Liver (tissue), 9 donors: Measurements from ENCODE around the gene RPLP2. TPM values are rescaled to one million over a fixed set of nuclear protein-coding genes. Genes with fewer than 3 reads are reported as not detected.

Experiments
- DNase-seq: peaks from one replicate; pipeline ENCODE4 v3.0.0-alpha.2; 2017; ENCODE audit warnings: low spot score
- H3K27ac ChIP-seq, 2 donors: one replicate each; pipeline ENCODE4 v1.7.0; 2013; ENCODE audit warnings: inconsistent platforms in 2 of 2, low read length in 2 of 2, control low read depth in 1 of 2, low read depth in 1 of 2, mild to moderate bottlenecking in 1 of 2
- H3K27me3 ChIP-seq, 4 donors: one replicate each; pipeline versions ENCODE4 v1.6.1 to v1.7.0; 2013; ENCODE audit warnings: low read length in 3 of 4, inconsistent platforms in 1 of 4, mild to moderate bottlenecking in 1 of 4, moderate library complexity in 1 of 4; ENCODE audit not compliant: control insufficient read depth in 4 of 4, insufficient read depth in 4 of 4
- H3K36me3 ChIP-seq, 4 donors: one replicate each; pipeline versions ENCODE4 v1.6.1 to v1.7.0; 2013; ENCODE audit warnings: low read length in 3 of 4, mild to moderate bottlenecking in 3 of 4, low read depth in 1 of 4, moderate library complexity in 1 of 4; ENCODE audit not compliant: control insufficient read depth in 4 of 4, insufficient read depth in 3 of 4
- H3K4me1 ChIP-seq, 4 donors: one replicate each; pipeline versions ENCODE4 v1.6.1 to v1.7.0; 2013; ENCODE audit warnings: low read length in 3 of 4, mild to moderate bottlenecking in 3 of 4, moderate library complexity in 1 of 4; ENCODE audit not compliant: control insufficient read depth in 4 of 4, insufficient read depth in 4 of 4
- H3K4me3 ChIP-seq, 3 donors: one replicate each; pipeline versions ENCODE4 v1.6.1 to v1.7.0; 2013; ENCODE audit warnings: low read length in 3 of 3, control low read depth in 1 of 3, low read depth in 1 of 3, mild to moderate bottlenecking in 1 of 3
- H3K9ac ChIP-seq, 2 donors: one replicate each; pipeline ENCODE4 v1.7.0; 2013; ENCODE audit warnings: low read length in 2 of 2, mild to moderate bottlenecking in 2 of 2, moderate library complexity in 2 of 2, control low read depth in 1 of 2, low read depth in 1 of 2
- H3K9me3 ChIP-seq, 4 donors: one replicate each; pipeline versions ENCODE4 v1.6.1 to v1.7.0; 2013; ENCODE audit warnings: low read length in 3 of 4; ENCODE audit not compliant: control insufficient read depth in 4 of 4
- EGR1 ChIP-seq, 2 donors: IDR thresholded peaks; 2 replicates each; pipeline ENCODE4 v1.6.1; 2016 to 2018; ENCODE audit warnings: antibody characterized with exemption in 2 of 2, low read depth in 2 of 2
- FOXA1 ChIP-seq: IDR thresholded peaks from 2 replicates; pipeline ENCODE4 v1.6.1; 2016; ENCODE audit warnings: antibody characterized with exemption
- FOXA2 ChIP-seq: IDR thresholded peaks from 2 replicates; pipeline ENCODE4 v1.6.1; 2016; ENCODE audit warnings: antibody characterized with exemption
- GABPA ChIP-seq, 2 donors: IDR thresholded peaks in 1 of 2; conservative IDR thresholded peaks in 1 of 2; 2 replicates each; pipeline ENCODE4 v1.6.1; 2016; ENCODE audit warnings: antibody characterized with exemption in 2 of 2, mild to moderate bottlenecking in 1 of 2, moderate library complexity in 1 of 2
- HNF4A ChIP-seq, 2 donors: conservative IDR thresholded peaks; 2 replicates each; pipeline ENCODE4 v1.6.1; 2016; ENCODE audit warnings: antibody characterized with exemption in 2 of 2, mild to moderate bottlenecking in 2 of 2
- HNF4G ChIP-seq: IDR thresholded peaks from 2 replicates; pipeline ENCODE4 v1.6.1; 2016; ENCODE audit warnings: antibody characterized with exemption
- JUND ChIP-seq, 2 donors: IDR thresholded peaks; 2 replicates each; pipeline ENCODE4 v1.6.1; 2016; ENCODE audit warnings: antibody characterized with exemption in 2 of 2
- NR2F2 ChIP-seq: IDR thresholded peaks from 2 replicates; pipeline ENCODE4 v1.6.1; 2016; ENCODE audit warnings: antibody characterized with exemption
- RAD21 ChIP-seq, 2 donors: IDR thresholded peaks; 2 replicates each; pipeline ENCODE4 v1.6.1; 2016; ENCODE audit warnings: antibody characterized with exemption in 2 of 2, mild to moderate bottlenecking in 2 of 2
- RXRA ChIP-seq, 2 donors: IDR thresholded peaks; 2 replicates each; pipeline ENCODE4 v1.6.1; 2017 to 2018; ENCODE audit warnings: antibody characterized with exemption in 2 of 2, mild to moderate bottlenecking in 1 of 2
- SP1 ChIP-seq: IDR thresholded peaks from 2 replicates; pipeline ENCODE4 v1.6.1; 2018; ENCODE audit warnings: antibody characterized with exemption, mild to moderate bottlenecking
- TAF1 ChIP-seq: conservative IDR thresholded peaks from 2 replicates; pipeline ENCODE4 v1.6.1; 2016; ENCODE audit warnings: antibody characterized with exemption, mild to moderate bottlenecking
- YY1 ChIP-seq: IDR thresholded peaks from 2 replicates; pipeline ENCODE4 v1.6.1; 2016; ENCODE audit warnings: antibody characterized with exemption, mild to moderate bottlenecking
- WGBS: extraction: QIAGEN DNeasy Blood & Tissue Kit; methylation state at CpG from one replicate; pipeline ENCODE4 v1.1.7; 2013; 5-methylcytosine and 5-hydroxymethylcytosine counted together
- polyA plus RNA-seq, 2 donors: library from polyadenylated mRNA; stranded (reverse) in 1 of 2; unstranded in 1 of 2; fragments of 200-250 nt in 1 of 2; fragments of >200 nt in 1 of 2; fragmentation: Nextera tagmentation in 1 of 2; extraction: Ambion mirVana in 1 of 2; gene quantifications; one replicate each; pipeline versions ENCODE4 v1.2.1 to v1.2.3, GENCODE V29; 2013 to 2015
- total RNA-seq, 2 donors: library from RNA; depleted of rRNA; stranded (reverse); fragments of >200 nt; gene quantifications; one replicate each; pipeline ENCODE4 v1.2.3, GENCODE V29; 2014
- TF ChIP-seq, protein P1 (sequence below): IDR thresholded peaks from 2 replicates; pipeline ENCODE4 v1.6.1; 2016; ENCODE audit warnings: antibody characterized with exemption
- TF ChIP-seq, protein P2 (sequence below): IDR thresholded peaks from 2 replicates; pipeline ENCODE4 v1.6.1; 2016; ENCODE audit warnings: antibody characterized with exemption
- TF ChIP-seq, protein P3 (sequence below): IDR thresholded peaks from 2 replicates; pipeline ENCODE4 v1.6.1; 2016; ENCODE audit warnings: antibody characterized with exemption
- TF ChIP-seq, protein P4 (sequence below): fragments of 150-350 bp; IDR thresholded peaks from 2 replicates; pipeline ENCODE4 v1.5.1; 2017; ENCODE audit warnings: improper control_type of control experiment, low read depth, low read length; ENCODE audit not compliant: missing input control
- TF ChIP-seq, protein P5 (sequence below): IDR thresholded peaks from 2 replicates; pipeline ENCODE4 v1.6.1; 2016; ENCODE audit warnings: antibody characterized with exemption, mild to moderate bottlenecking
- donor health status: healthy.
- donor health status: healthy.
- donor health status: healthy.
- donor health status: healthy.
- donor health status: healthy.

Gene RPLP2
- total and polyA plus RNA-seq, 4 donors: 59.8 to 476 (median 285) TPM

DNA sequence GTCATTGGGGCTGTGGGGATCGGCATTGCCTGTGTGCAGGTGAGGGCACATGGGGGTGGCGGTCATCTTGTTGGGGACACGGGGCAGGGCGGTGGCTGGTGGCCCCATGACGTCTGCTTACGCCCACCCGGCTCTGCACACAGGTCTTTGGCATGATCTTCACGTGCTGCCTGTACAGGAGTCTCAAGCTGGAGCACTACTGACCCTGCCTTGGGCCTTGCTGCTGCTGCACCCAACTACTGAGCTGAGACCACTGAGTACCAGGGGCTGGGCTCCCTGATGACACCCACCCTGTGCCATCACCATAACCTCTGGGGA, 28.2 kb downstream of the RPLP2 start:
- DNase-seq: no peak
- Histone ChIP-seq H3K9me3 (no peaks in the 10 kb centered on the region), H3K4me1 (peaks cover 19 to 53% (median 35%) of the 10 kb centered on the region in 4 donors), H3K36me3 (peaks cover 5 to 28% (median 11%) of the 10 kb centered on the region in 4 donors), H3K27me3 (no peaks in the 10 kb centered on the region), H3K4me3 (no peak overlapping the region), H3K27ac (no peak overlapping the region), H3K9ac (no peak overlapping the region)
- TF ChIP-seq SP1 (no peak), NR2F2 (no peak), HNF4G (no peak), TAF1 (no peak)
- TF ChIP-seq, protein P1, sequence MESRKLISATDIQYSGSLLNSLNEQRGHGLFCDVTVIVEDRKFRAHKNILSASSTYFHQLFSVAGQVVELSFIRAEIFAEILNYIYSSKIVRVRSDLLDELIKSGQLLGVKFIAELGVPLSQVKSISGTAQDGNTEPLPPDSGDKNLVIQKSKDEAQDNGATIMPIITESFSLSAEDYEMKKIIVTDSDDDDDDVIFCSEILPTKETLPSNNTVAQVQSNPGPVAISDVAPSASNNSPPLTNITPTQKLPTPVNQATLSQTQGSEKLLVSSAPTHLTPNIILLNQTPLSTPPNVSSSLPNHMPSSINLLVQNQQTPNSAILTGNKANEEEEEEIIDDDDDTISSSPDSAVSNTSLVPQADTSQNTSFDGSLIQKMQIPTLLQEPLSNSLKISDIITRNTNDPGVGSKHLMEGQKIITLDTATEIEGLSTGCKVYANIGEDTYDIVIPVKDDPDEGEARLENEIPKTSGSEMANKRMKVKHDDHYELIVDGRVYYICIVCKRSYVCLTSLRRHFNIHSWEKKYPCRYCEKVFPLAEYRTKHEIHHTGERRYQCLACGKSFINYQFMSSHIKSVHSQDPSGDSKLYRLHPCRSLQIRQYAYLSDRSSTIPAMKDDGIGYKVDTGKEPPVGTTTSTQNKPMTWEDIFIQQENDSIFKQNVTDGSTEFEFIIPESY: no peak
- TF ChIP-seq, protein P2, sequence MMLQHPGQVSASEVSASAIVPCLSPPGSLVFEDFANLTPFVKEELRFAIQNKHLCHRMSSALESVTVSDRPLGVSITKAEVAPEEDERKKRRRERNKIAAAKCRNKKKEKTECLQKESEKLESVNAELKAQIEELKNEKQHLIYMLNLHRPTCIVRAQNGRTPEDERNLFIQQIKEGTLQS: no peak
- 81% methylated on average over 8 of the region's 8 CpGs for WGBS

DNA sequence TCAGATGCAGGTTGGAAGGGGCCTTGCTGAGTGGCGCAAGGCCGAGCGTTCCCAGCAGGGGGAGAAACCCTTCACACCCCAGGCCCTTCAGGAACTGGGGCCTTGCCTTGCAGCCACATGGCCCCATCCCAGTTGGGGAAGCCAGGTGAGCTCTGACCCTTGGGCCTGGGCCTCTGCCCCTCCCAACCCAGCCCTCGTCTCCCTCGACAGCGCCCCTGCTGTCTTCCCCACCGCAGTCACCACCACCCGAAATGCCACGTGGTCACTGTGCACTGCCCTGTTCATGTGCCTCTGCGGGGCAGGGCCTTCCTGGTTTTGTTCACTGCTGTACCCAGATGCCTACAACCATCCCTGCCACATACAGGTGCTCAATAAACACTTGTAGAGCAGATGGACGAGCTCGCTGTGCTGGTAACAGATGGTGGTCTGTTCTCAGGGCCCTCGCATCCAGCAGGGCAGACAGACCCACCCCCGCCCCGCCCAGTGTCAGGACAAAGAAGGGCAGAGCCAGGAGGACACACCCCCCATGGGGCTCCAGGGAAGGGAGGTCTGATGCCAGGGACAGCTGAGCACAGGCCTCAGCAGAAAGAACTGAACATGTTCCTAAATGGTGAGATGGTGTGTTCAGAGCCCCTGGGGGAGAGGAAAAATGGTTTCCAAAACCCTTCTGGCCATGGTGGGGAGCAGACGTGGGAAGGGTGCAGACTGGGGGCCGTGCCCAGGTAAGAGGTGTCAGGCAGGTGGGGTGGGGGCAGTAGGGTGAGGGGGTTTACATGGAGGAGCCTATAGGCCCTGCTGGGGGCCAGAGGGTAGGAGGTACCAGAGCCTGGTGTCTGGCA, 28.9 kb downstream of the RPLP2 start:
- TF ChIP-seq, protein P3, sequence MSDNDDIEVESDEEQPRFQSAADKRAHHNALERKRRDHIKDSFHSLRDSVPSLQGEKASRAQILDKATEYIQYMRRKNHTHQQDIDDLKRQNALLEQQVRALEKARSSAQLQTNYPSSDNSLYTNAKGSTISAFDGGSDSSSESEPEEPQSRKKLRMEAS: no peak
- TF ChIP-seq SP1 (no peak), FOXA1 (no peak), TAF1 (no peak), NR2F2 (no peak), EGR1 (IDR thresholded peaks at IDR 0.05; ENCODE audit: low read depth in 2 of 2) (no peak), RAD21 (IDR thresholded peaks at IDR 0.05) (no peak), YY1 (no peak), GABPA (IDR thresholded peaks at IDR 0.05 in 1 of 2, conservative IDR thresholded peaks at IDR 0.05 in 1 of 2) (no peak), JUND (IDR thresholded peaks at IDR 0.05) (no peak), RXRA (IDR thresholded peaks at IDR 0.05) (no peak), FOXA2 (no peak), HNF4G (no peak), HNF4A (conservative IDR thresholded peaks at IDR 0.05) (no peak)
- TF ChIP-seq, protein P2: no peak
- TF ChIP-seq, protein P4, sequence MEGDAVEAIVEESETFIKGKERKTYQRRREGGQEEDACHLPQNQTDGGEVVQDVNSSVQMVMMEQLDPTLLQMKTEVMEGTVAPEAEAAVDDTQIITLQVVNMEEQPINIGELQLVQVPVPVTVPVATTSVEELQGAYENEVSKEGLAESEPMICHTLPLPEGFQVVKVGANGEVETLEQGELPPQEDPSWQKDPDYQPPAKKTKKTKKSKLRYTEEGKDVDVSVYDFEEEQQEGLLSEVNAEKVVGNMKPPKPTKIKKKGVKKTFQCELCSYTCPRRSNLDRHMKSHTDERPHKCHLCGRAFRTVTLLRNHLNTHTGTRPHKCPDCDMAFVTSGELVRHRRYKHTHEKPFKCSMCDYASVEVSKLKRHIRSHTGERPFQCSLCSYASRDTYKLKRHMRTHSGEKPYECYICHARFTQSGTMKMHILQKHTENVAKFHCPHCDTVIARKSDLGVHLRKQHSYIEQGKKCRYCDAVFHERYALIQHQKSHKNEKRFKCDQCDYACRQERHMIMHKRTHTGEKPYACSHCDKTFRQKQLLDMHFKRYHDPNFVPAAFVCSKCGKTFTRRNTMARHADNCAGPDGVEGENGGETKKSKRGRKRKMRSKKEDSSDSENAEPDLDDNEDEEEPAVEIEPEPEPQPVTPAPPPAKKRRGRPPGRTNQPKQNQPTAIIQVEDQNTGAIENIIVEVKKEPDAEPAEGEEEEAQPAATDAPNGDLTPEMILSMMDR: no peak
- TF ChIP-seq, protein P5, sequence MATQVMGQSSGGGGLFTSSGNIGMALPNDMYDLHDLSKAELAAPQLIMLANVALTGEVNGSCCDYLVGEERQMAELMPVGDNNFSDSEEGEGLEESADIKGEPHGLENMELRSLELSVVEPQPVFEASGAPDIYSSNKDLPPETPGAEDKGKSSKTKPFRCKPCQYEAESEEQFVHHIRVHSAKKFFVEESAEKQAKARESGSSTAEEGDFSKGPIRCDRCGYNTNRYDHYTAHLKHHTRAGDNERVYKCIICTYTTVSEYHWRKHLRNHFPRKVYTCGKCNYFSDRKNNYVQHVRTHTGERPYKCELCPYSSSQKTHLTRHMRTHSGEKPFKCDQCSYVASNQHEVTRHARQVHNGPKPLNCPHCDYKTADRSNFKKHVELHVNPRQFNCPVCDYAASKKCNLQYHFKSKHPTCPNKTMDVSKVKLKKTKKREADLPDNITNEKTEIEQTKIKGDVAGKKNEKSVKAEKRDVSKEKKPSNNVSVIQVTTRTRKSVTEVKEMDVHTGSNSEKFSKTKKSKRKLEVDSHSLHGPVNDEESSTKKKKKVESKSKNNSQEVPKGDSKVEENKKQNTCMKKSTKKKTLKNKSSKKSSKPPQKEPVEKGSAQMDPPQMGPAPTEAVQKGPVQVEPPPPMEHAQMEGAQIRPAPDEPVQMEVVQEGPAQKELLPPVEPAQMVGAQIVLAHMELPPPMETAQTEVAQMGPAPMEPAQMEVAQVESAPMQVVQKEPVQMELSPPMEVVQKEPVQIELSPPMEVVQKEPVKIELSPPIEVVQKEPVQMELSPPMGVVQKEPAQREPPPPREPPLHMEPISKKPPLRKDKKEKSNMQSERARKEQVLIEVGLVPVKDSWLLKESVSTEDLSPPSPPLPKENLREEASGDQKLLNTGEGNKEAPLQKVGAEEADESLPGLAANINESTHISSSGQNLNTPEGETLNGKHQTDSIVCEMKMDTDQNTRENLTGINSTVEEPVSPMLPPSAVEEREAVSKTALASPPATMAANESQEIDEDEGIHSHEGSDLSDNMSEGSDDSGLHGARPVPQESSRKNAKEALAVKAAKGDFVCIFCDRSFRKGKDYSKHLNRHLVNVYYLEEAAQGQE: no peak
- TF ChIP-seq, protein P1: no peak
- H3K27me3 ChIP-seq: no peaks in the 10 kb centered on the region
- H3K27ac ChIP-seq: no peak overlapping the region
- H3K9me3 ChIP-seq: no peaks in the 10 kb centered on the region
- peaks cover 5 to 28% (median 11%) of the 10 kb centered on the region in 4 donors for H3K36me3 ChIP-seq
- no peak overlapping the region for H3K4me3 ChIP-seq
- no peak overlapping the region for H3K9ac ChIP-seq
- DNase-seq: no peak
- WGBS: 58% methylated on average over 17 of the region's 17 CpGs
- peaks cover 26 to 56% (median 39%) of the 10 kb centered on the region in 4 donors for H3K4me1 ChIP-seq
